IMR-90 (cell line): Measurements from ENCODE around the gene STK33. TPM values are rescaled to one million over a fixed set of nuclear protein-coding genes. Genes with fewer than 3 reads are reported as not detected.

Source experiments
- ATAC-seq: fragments of 200-7000 bp; cut with Tn5 transposase; 2 replicates; pipeline ENCODE4 v1.9.1; 2020; ENCODE audit warnings: low read depth, mild to moderate bottlenecking, moderate library complexity
- BruUV-seq: library from RNA; stranded (reverse); fragments of 400-500 nt; replicated peaks from 2 replicates; lab custom pipeline; 2021; lab: Mats Ljungman, UMichigan
- CTCF ChIA-PET: fragments of 300-600 bp; formaldehyde crosslinking; extraction: SDS; loops from one replicate; lab custom pipeline; 2021; ENCODE audit warnings: antibody characterized with exemption; lab: Yijun Ruan, JAX
- POLR2A ChIA-PET: fragments of 300-600 bp; sonication (Branson Sonifier 250); formaldehyde crosslinking; loops from one replicate; lab custom pipeline; 2022; ENCODE audit warnings: antibody characterized with exemption; ENCODE audit not compliant: unreplicated experiment; lab: Charles Lee
- DNase-seq: peaks from one replicate; pipeline ENCODE4 v3.0.0; 2013
- H2AFZ ChIP-seq: replicated peaks from 2 replicates; pipeline ENCODE3; 2013; ENCODE audit warnings: low read length, mild to moderate bottlenecking; ENCODE audit not compliant: poor library complexity
- H2AK5ac ChIP-seq: 2 replicates; pipeline ENCODE4 v1.6.1; 2013; ENCODE audit warnings: low read depth, low read length, inconsistent platforms
- H2AK9ac ChIP-seq: replicated peaks from 2 replicates; pipeline ENCODE3; 2013; ENCODE audit warnings: mild to moderate bottlenecking, low read depth, low read length, moderate library complexity; ENCODE audit not compliant: poor library complexity
- H2BK120ac ChIP-seq: 2 replicates; pipeline ENCODE4 v1.6.1; 2013; ENCODE audit warnings: low read depth, low read length, inconsistent platforms
- H2BK15ac ChIP-seq: 3 replicates; pipeline ENCODE4 v1.6.1; 2013; ENCODE audit warnings: low read depth, low read length, inconsistent platforms
- H2BK20ac ChIP-seq: 2 replicates; pipeline ENCODE4 v1.6.1; 2013; ENCODE audit warnings: low read depth, mild to moderate bottlenecking, inconsistent platforms, low read length, moderate library complexity
- H2BK5ac ChIP-seq: 2 replicates; pipeline ENCODE4 v1.6.1; 2013; ENCODE audit warnings: mild to moderate bottlenecking, low read depth, low read length, inconsistent platforms; ENCODE audit not compliant: poor library complexity, severe bottlenecking
- H3K14ac ChIP-seq: replicated peaks from 2 replicates; pipeline ENCODE4 v1.6.1; 2013; ENCODE audit warnings: low read depth, low read length, inconsistent platforms
- H3K18ac ChIP-seq: 2 replicates; pipeline ENCODE4 v1.6.1; 2013; ENCODE audit warnings: low read depth, low read length, control low read depth
- H3K23ac ChIP-seq: 2 replicates; pipeline ENCODE4 v1.6.1; 2013; ENCODE audit warnings: low read depth, low read length, inconsistent platforms
- H3K27ac ChIP-seq: 2 replicates; pipeline ENCODE4 v1.5.1; 2013; ENCODE audit warnings: mild to moderate bottlenecking, control low read depth, low read length; ENCODE audit not compliant: insufficient read depth
- H3K27me3 ChIP-seq: 2 replicates; pipeline ENCODE4 v1.6.1; 2013; ENCODE audit warnings: low read length; ENCODE audit not compliant: control insufficient read depth, insufficient read depth
- H3K36me3 ChIP-seq: 2 replicates; pipeline ENCODE4 v1.6.1; 2013; ENCODE audit warnings: low read length, mixed read lengths; ENCODE audit not compliant: control insufficient read depth, insufficient read depth
- H3K4ac ChIP-seq: 2 replicates; pipeline ENCODE4 v1.6.1; 2013; ENCODE audit warnings: low read depth, low read length, inconsistent platforms
- H3K4me1 ChIP-seq: 2 replicates; pipeline ENCODE4 v1.6.1; 2013; ENCODE audit warnings: low read length, mixed read lengths; ENCODE audit not compliant: control insufficient read depth, insufficient read depth
- H3K4me2 ChIP-seq: 2 replicates; pipeline ENCODE4 v1.6.1; 2013; ENCODE audit warnings: low read depth, mild to moderate bottlenecking, control low read depth, low read length, moderate library complexity
- H3K4me3 ChIP-seq: 2 replicates; pipeline ENCODE4 v1.5.1; 2013; ENCODE audit warnings: low read depth, mild to moderate bottlenecking, control low read depth, low read length, moderate library complexity; ENCODE audit not compliant: insufficient read depth
- H3K56ac ChIP-seq: 2 replicates; pipeline ENCODE4 v1.6.1; 2013; ENCODE audit warnings: low read length, inconsistent platforms; ENCODE audit not compliant: insufficient read depth; ENCODE audit errors: extremely low read depth
- H3K79me1 ChIP-seq, 2 experiments: 2 replicates each; pipeline ENCODE4 v1.6.1; 2013; ENCODE audit warnings: low read length in 2 of 2, inconsistent platforms in 1 of 2, low read depth in 1 of 2
- H3K9ac ChIP-seq: 2 replicates; pipeline ENCODE4 v1.6.1; 2013; ENCODE audit warnings: low read depth, low read length, control low read depth
- H3K9me1 ChIP-seq: 2 replicates; pipeline ENCODE4 v1.6.1; 2013; ENCODE audit warnings: low read length, inconsistent platforms; ENCODE audit not compliant: insufficient read depth
- H3K9me3 ChIP-seq: 2 replicates; pipeline ENCODE4 v1.6.1; 2013; ENCODE audit warnings: low read length; ENCODE audit not compliant: control insufficient read depth, insufficient read depth
- H4K20me1 ChIP-seq: 2 replicates; pipeline ENCODE4 v1.6.1; 2013; ENCODE audit warnings: low read length, inconsistent platforms; ENCODE audit not compliant: insufficient read depth
- H4K5ac ChIP-seq: 2 replicates; pipeline ENCODE4 v1.6.1; 2013; ENCODE audit warnings: mild to moderate bottlenecking, low read depth, low read length, control low read depth
- H4K8ac ChIP-seq, 2 experiments: 2 replicates each; pipeline ENCODE4 v1.6.1; 2013; ENCODE audit warnings: low read depth in 2 of 2, low read length in 2 of 2, control low read depth in 1 of 2, inconsistent platforms in 1 of 2
- H4K91ac ChIP-seq: 2 replicates; pipeline ENCODE4 v1.6.1; 2013; ENCODE audit warnings: low read depth, low read length, inconsistent platforms; ENCODE audit not compliant: insufficient read depth
- BHLHE40 ChIP-seq: fragments of 150-350 bp; IDR thresholded peaks from 2 replicates; pipeline ENCODE4 v1.6.1; 2016; ENCODE audit warnings: mild to moderate bottlenecking, low read depth, low read length
- CEBPB ChIP-seq: IDR thresholded peaks from 2 replicates; pipeline ENCODE4 v1.6.1; 2012; ENCODE audit warnings: low read depth, low read length, improper control_type of control experiment
- FOS ChIP-seq: fragments of 150-350 bp; IDR thresholded peaks from 2 replicates; pipeline ENCODE4 v1.6.1; 2016; ENCODE audit warnings: low read depth, low read length
- MAZ ChIP-seq: IDR thresholded peaks from 2 replicates; pipeline ENCODE4 v1.6.1; 2012; ENCODE audit warnings: low read depth, mild to moderate bottlenecking, low read length, improper control_type of control experiment, moderate library complexity, borderline replicate concordance
- POLR2A ChIP-seq: IDR thresholded peaks from 2 replicates; pipeline ENCODE4 v1.6.1; 2012; ENCODE audit warnings: mild to moderate bottlenecking, low read depth, low read length
- WGBS, 2 experiments: methylation state at CpG; one replicate each; pipeline versions ENCODE4 v1.1.5 to v1.1.7; 2013; ENCODE audit warnings: missing lambda C conversion rate in 2 of 2; ENCODE audit not compliant: insufficient read length in 1 of 2; ENCODE audit errors: extremely low coverage in 2 of 2; 5-methylcytosine and 5-hydroxymethylcytosine counted together
- dilution Hi-C: fragments of 300-500 bp; cut with HindIII; formaldehyde crosslinking; loops from one replicate; pipeline ENCODE4 v1.14.3; 2018; ENCODE audit warnings: low sequenced_read_pairs; ENCODE audit not compliant: unreplicated experiment
- in situ Hi-C: fragments of 300-500 bp; cut with MboI; formaldehyde crosslinking; loops from 3 replicates; pipeline ENCODE4 v1.14.3; 2019; ENCODE audit warnings: low sequenced_read_pairs, inconsistent platforms, mixed read lengths
- intact Hi-C: fragments of 100-400 bp; cut with micrococcal nuclease; formaldehyde crosslinking; loops from 2 replicates; pipeline ENCODE4 v1.10.0; 2022
- polyA plus RNA-seq, 3 experiments: library from polyadenylated mRNA; depleted of rRNA; stranded (reverse); fragments of >200 nt; gene quantifications; 2 replicates each; pipeline ENCODE4 v1.2.3, GENCODE V29; 2012; ENCODE audit warnings: low replicate concordance in 1 of 3
- total RNA-seq: library from RNA; depleted of rRNA; stranded (reverse); fragments of >200 nt; gene quantifications from 2 replicates; pipeline ENCODE4 v1.2.3, GENCODE V29; 2012

Gene STK33
- total and polyA plus RNA-seq, 2 of the 4 experiments (the other 2 are of a cell fraction), result 2.3 to 2.6 TPM

DNA sequence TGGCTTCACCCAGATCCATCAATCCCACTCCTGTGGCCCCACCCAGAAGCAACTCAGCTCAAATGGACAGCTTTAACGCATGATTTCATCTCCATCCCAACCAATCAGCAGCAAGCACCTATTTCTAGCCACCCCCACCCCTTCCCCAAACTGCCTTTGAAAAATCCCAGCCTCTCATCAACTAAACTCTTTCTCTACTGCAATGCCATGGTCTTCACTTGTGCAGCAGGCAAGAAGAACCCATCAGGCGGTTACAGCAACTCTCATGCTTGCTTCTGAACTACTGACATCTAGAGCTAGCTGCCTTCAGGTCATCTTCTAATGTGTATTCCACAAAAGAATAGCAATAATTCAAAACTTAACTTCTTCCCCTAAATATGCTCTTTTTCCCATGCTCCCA is 42.1 kb upstream of the STK33 start:
- ATAC-seq (no peak), DNase-seq (no peak)
- Histone ChIP-seq H2BK120ac (no peak overlapping the region), H3K9me3 (no peaks in the 10 kb centered on the region; the same call in 1 of the 2 replicates), H4K91ac (no peak overlapping the region), H3K23ac (no peak overlapping the region), H3K56ac (no peak overlapping the region), H3K79me1 (no peaks in the 10 kb centered on the region), H3K9ac (no peak overlapping the region), H2BK15ac (no peak overlapping the region), H3K4me2 (no peak overlapping the region), H4K20me1 (no peaks in the 10 kb centered on the region), H4K8ac (no peak overlapping the region), H3K27me3 (no peaks in the 10 kb centered on the region), H4K5ac (no peak overlapping the region), H3K4me1 (peaks cover 3% of the 10 kb centered on the region), H2AFZ (no peak overlapping the region), H2AK5ac (no peak overlapping the region), H2BK20ac (no peak overlapping the region), H3K18ac (no peak overlapping the region), H3K4ac (no peak overlapping the region), H3K9me1 (peaks cover 5% of the 10 kb centered on the region; the same call in 1 of the 2 replicates), H2BK5ac (no peak overlapping the region), H3K36me3 (peaks cover 35% of the 10 kb centered on the region), H2AK9ac (no peak overlapping the region), H3K27ac (no peak overlapping the region), H3K4me3 (no peak overlapping the region), H3K14ac (no peak overlapping the region)
- dilution Hi-C loops (no loop called here), in situ Hi-C loops (no loop called here), intact Hi-C loops (no loop called here)
- TF ChIP-seq MAZ (no peak), BHLHE40 (no peak), FOS (no peak), CEBPB (no peak), POLR2A (no peak)
- ChIA-PET CTCF (interaction anchor here (0.6 kb wide), 1 partner anchor 73 kb away, joined by 4 read pairs; no protein-coding TSS in a partner anchor), POLR2A (no interaction called here)
- BruUV-seq, result no TSS peak
- 91% methylated on average over 1 of the region's 2 CpGs; no CpG with 5 or more reads in 1 of the 2 experiments for WGBS, 2 experiments
